OCI-LY7 (cell line): ENCODE results near the gene FARP2. TPM values are rescaled to one million over a fixed set of nuclear protein-coding genes. Genes with fewer than 3 reads are reported as not detected.

Source experiments
- BruUV-seq: library from RNA; stranded (reverse); fragments of 400-500 nt; replicated peaks from 2 replicates; lab custom pipeline; 2021; lab: Mats Ljungman, UMichigan
- CTCF ChIA-PET: fragments of 300-600 bp; sonication (Branson Sonifier 250); formaldehyde crosslinking; loops from one replicate; lab custom pipeline; 2022; ENCODE audit warnings: antibody characterized with exemption; ENCODE audit not compliant: unreplicated experiment; lab: Charles Lee
- POLR2A ChIA-PET: fragments of 300-600 bp; sonication (Branson Sonifier 250); formaldehyde crosslinking; loops from one replicate; lab custom pipeline; 2022; ENCODE audit warnings: antibody characterized with exemption; lab: Charles Lee
- DNase-seq: peaks from one replicate; pipeline ENCODE4 v3.0.0-alpha.2; 2015; ENCODE audit warnings: low spot score
- H2AFZ ChIP-seq: fragments of 200-600 bp; sonication (generic), shearing (Covaris generic); 2 replicates; pipeline ENCODE4 v1.6.1; 2014; ENCODE audit warnings: mild to moderate bottlenecking, antibody characterized with exemption, low read length, moderate library complexity
- H3K27ac ChIP-seq: fragments of 200-600 bp; sonication (generic); 2 replicates; pipeline ENCODE4 v1.5.1; 2014; ENCODE audit warnings: mixed run types, low read depth, mild to moderate bottlenecking, moderate library complexity, low read length, inconsistent platforms; ENCODE audit not compliant: poor library complexity, severe bottlenecking
- H3K36me3 ChIP-seq: fragments of 200-600 bp; sonication (generic); 2 replicates; pipeline ENCODE4 v1.6.1; 2014; ENCODE audit warnings: mild to moderate bottlenecking, antibody characterized with exemption, low read length, moderate library complexity, mixed read lengths; ENCODE audit not compliant: insufficient read depth
- H3K4me1 ChIP-seq: fragments of 200-600 bp; sonication (generic); 2 replicates; pipeline ENCODE4 v1.5.1; 2014; ENCODE audit warnings: mild to moderate bottlenecking, low read length; ENCODE audit not compliant: insufficient read depth, poor library complexity, severe bottlenecking
- H3K4me2 ChIP-seq: fragments of 200-600 bp; sonication (generic); 2 replicates; pipeline ENCODE4 v1.6.1; 2014; ENCODE audit warnings: mild to moderate bottlenecking, low read length
- H3K4me3 ChIP-seq: fragments of 200-600 bp; sonication (generic); 2 replicates; pipeline ENCODE4 v1.5.1; 2014; ENCODE audit warnings: mild to moderate bottlenecking, low read depth, low read length; ENCODE audit not compliant: poor library complexity, severe bottlenecking
- H3K79me2 ChIP-seq: fragments of 200-600 bp; sonication (generic); 2 replicates; pipeline ENCODE4 v1.6.1; 2016; ENCODE audit warnings: low read depth, mild to moderate bottlenecking, low read length, moderate library complexity, mixed read lengths; ENCODE audit not compliant: insufficient read depth
- H3K9me2 ChIP-seq: fragments of 200-600 bp; sonication (generic); 2 replicates; pipeline ENCODE4 v1.6.1; 2016; ENCODE audit warnings: mild to moderate bottlenecking, low read length, mixed read lengths; ENCODE audit not compliant: insufficient read depth
- H3K9me3 ChIP-seq: fragments of 200-600 bp; sonication (generic); 2 replicates; pipeline ENCODE4 v1.6.1; 2014; ENCODE audit warnings: mild to moderate bottlenecking, mixed run types, low read length, mixed read lengths
- H4K20me1 ChIP-seq: fragments of 200-600 bp; sonication (generic); 2 replicates; pipeline ENCODE4 v1.6.1; 2014; ENCODE audit warnings: mild to moderate bottlenecking, antibody characterized with exemption, low read length, moderate library complexity, mixed read lengths; ENCODE audit not compliant: insufficient read depth
- EZH2phosphoT487 ChIP-seq: fragments of 200-600 bp; sonication (generic); IDR thresholded peaks from 2 replicates; pipeline ENCODE4 v1.6.1; 2018; ENCODE audit warnings: low read depth, borderline replicate concordance, mild to moderate bottlenecking, mixed run types, antibody characterized with exemption, low read length, moderate library complexity, mixed read lengths
- intact Hi-C: fragments of 100-400 bp; cut with micrococcal nuclease; formaldehyde crosslinking; loops from one replicate; pipeline ENCODE4 v1.10.0; 2022; ENCODE audit not compliant: unreplicated experiment
- total RNA-seq, 2 experiments: library from RNA; depleted of rRNA in 1 of 2; stranded (reverse); fragments of >200 nt in 1 of 2; shearing (Covaris generic) in 1 of 2; gene quantifications; 2 replicates each; pipeline ENCODE4 v1.2.3, GENCODE V29; 2014 to 2022
- TF ChIP-seq, protein P1 (sequence below): fragments of 200-600 bp; sonication (generic); conservative IDR thresholded peaks from 2 replicates; pipeline ENCODE4 v1.5.1; 2014; ENCODE audit warnings: mild to moderate bottlenecking, antibody characterized with exemption, low read length, moderate library complexity, mixed read lengths

Gene FARP2
- total RNA-seq, 2 experiments from 2014 or later, result 33.6 to 52.7 TPM

- Histone ChIP-seq H4K20me1 (peaks cover 65% of the 10 kb centered on the region), H3K4me1 (peaks cover 79% of the 10 kb centered on the region)
- BruUV-seq, result no TSS peak
Observed at GRCh38 chr2:241320394-241320793, 35.7 kb upstream of the FARP2 start.

DNA sequence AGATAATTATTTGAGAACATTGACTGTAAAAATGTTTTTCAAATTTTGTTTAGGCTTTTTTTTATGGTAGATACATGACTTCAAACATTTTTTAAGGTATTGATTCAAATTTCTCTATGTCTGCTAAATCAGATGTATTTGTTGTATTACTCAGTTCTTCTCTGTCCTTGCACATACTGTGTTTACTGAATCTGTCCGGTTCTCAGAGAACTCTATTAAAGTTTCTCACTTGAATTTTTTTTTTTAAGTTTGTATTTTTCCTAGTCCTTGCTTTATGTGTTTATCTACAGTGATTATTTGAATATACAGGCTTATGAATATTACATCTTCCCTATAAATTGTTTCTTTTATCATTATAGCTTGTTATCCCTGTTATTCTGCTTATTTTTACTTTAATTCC lies 35.1 kb upstream of the FARP2 start:
- CTCF ChIA-PET, result no interaction called here
- Histone ChIP-seq H2AFZ (no peak overlapping the region), H3K9me2 (no peaks in the 10 kb centered on the region), H3K4me2 (peak overlapping the region; percentile 86; the same call in 1 of the 2 replicates), H3K27ac (no peak overlapping the region), H3K4me1 (peaks cover 79% of the 10 kb centered on the region), H3K79me2 (peaks cover 100% of the 10 kb centered on the region), H3K36me3 (peaks cover 84% of the 10 kb centered on the region), H4K20me1 (peaks cover 67% of the 10 kb centered on the region), H3K9me3 (no peaks in the 10 kb centered on the region), H3K4me3 (no peak overlapping the region)
- intact Hi-C loops, result no loop called here
- TF ChIP-seq, protein P1, sequence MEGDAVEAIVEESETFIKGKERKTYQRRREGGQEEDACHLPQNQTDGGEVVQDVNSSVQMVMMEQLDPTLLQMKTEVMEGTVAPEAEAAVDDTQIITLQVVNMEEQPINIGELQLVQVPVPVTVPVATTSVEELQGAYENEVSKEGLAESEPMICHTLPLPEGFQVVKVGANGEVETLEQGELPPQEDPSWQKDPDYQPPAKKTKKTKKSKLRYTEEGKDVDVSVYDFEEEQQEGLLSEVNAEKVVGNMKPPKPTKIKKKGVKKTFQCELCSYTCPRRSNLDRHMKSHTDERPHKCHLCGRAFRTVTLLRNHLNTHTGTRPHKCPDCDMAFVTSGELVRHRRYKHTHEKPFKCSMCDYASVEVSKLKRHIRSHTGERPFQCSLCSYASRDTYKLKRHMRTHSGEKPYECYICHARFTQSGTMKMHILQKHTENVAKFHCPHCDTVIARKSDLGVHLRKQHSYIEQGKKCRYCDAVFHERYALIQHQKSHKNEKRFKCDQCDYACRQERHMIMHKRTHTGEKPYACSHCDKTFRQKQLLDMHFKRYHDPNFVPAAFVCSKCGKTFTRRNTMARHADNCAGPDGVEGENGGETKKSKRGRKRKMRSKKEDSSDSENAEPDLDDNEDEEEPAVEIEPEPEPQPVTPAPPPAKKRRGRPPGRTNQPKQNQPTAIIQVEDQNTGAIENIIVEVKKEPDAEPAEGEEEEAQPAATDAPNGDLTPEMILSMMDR, result no peak
- no peak for TF ChIP-seq EZH2phosphoT487
- POLR2A ChIA-PET, result no interaction called here
- DNase-seq, result no peak
- no TSS peak for BruUV-seq

More at GRCh38 chr2:241320394-241320793, 35.7 kb upstream of the FARP2 start:
- Histone ChIP-seq H3K9me2 (no peaks in the 10 kb centered on the region), H3K4me2 (peak overlapping the region; percentile 86), H3K27ac (no peak overlapping the region), H3K4me3 (no peak overlapping the region), H2AFZ (no peak overlapping the region), H3K79me2 (peaks cover 94% of the 10 kb centered on the region), H3K9me3 (no peaks in the 10 kb centered on the region), H3K36me3 (peaks cover 78% of the 10 kb centered on the region)
- intact Hi-C loops, result no loop called here
- TF ChIP-seq, protein P1, result no peak
- TF ChIP-seq EZH2phosphoT487, result no peak
- DNase-seq, result no peak
- CTCF ChIA-PET, result no interaction called here
- POLR2A ChIA-PET, result interaction anchor here (1.1 kb wide), 1 partner anchor 11 kb away, joined by 3 read pairs; no protein-coding TSS in a partner anchor

- no peak overlapping the region for H2AFZ ChIP-seq
- H3K9me2 ChIP-seq, result no peaks in the 10 kb centered on the region
- no TSS peak for BruUV-seq
- ChIA-PET POLR2A (no interaction called here), CTCF (no interaction called here)
- no peak overlapping the region for H3K27ac ChIP-seq
- H3K79me2 ChIP-seq, result peaks cover 93% of the 10 kb centered on the region
- peaks cover 79% of the 10 kb centered on the region for H3K4me1 ChIP-seq
- no peaks in the 10 kb centered on the region for H3K9me3 ChIP-seq
- TF ChIP-seq EZH2phosphoT487, result no peak
- TF ChIP-seq, protein P1, result no peak
- peak overlapping the region; percentile 86 for H3K4me2 ChIP-seq
- peaks cover 89% of the 10 kb centered on the region for H3K36me3 ChIP-seq
- no peak for DNase-seq
- peaks cover 63% of the 10 kb centered on the region for H4K20me1 ChIP-seq
- no peak overlapping the region for H3K4me3 ChIP-seq
- intact Hi-C loops, result no loop called here
Observed at GRCh38 chr2:241321886-241322285, 34.2 kb upstream of the FARP2 start.
